Parathyroid adenoma (tissue), 2 donors: ENCODE measurements around the gene IFI27.

ENCODE experiments used
- H2AFZ ChIP-seq: fragments of 300-600 bp; sonication (generic); one replicate; pipeline ENCODE4 v1.7.0; 2017; ENCODE audit warnings: antibody characterized with exemption, mild to moderate bottlenecking
- H3K27ac ChIP-seq: fragments of 300-600 bp; sonication (generic); one replicate; pipeline ENCODE4 v1.7.0; 2017
- H3K27me3 ChIP-seq: fragments of 300-600 bp; sonication (generic); one replicate; pipeline ENCODE4 v1.7.0; 2017; ENCODE audit warnings: low read length; ENCODE audit not compliant: control insufficient read depth, insufficient read depth
- H3K36me3 ChIP-seq: fragments of 300-600 bp; sonication (generic); one replicate; pipeline ENCODE4 v1.7.0; 2017; ENCODE audit warnings: low read length; ENCODE audit not compliant: control insufficient read depth, insufficient read depth
- H3K4me1 ChIP-seq: fragments of 300-600 bp; sonication (generic); one replicate; pipeline ENCODE4 v1.7.0; 2017; ENCODE audit warnings: control low read depth
- H3K4me2 ChIP-seq: fragments of 300-600 bp; sonication (generic); one replicate; pipeline ENCODE4 v1.7.0; 2017; ENCODE audit warnings: low read length
- H3K4me3 ChIP-seq: fragments of 300-600 bp; sonication (generic); one replicate; pipeline ENCODE4 v1.7.0; 2017; ENCODE audit warnings: low read depth, low read length
- H3K79me2 ChIP-seq: fragments of 300-600 bp; sonication (generic); one replicate; pipeline ENCODE4 v1.7.0; 2017; ENCODE audit warnings: control low read depth
- H3K9ac ChIP-seq: fragments of 300-600 bp; sonication (generic); one replicate; pipeline ENCODE4 v1.7.0; 2017; ENCODE audit warnings: mild to moderate bottlenecking
- H3K9me3 ChIP-seq: fragments of 300-600 bp; sonication (generic); one replicate; pipeline ENCODE4 v1.7.0; 2017; ENCODE audit warnings: low read length; ENCODE audit not compliant: control insufficient read depth
- CTCF ChIP-seq: fragments of 300-600 bp; sonication (generic); IDR thresholded peaks from one replicate; pipeline ENCODE4 v1.7.0; 2017; ENCODE audit warnings: antibody characterized with exemption, mild to moderate bottlenecking
- donor health status: primary hyperparathyroidism.

Gene IFI27

GRCh38 chr14:94080621-94081385, 29.7 kb upstream of the IFI27 start, which contains the start of the genes DDX24 and IFI27L1:
TSS of gene DDX24 (minus strand) at chr14:94081202. CDS start at chr14:94079742, 1,460 bp downstream.
TSS of gene IFI27L1 (plus strand) at chr14:94081310. CDS start at chr14:94096938, 15,628 bp downstream.
- H3K9me3 ChIP-seq, result no peaks in the 10 kb centered on the region
- no peaks in the 10 kb centered on the region for H3K27me3 ChIP-seq
- H3K4me1 ChIP-seq, result peaks cover 16% of the 10 kb centered on the region
- H3K79me2 ChIP-seq, result peaks cover 45% of the 10 kb centered on the region
- H3K4me2 ChIP-seq, result peak within 1 kb of the TSS; percentile 88
- TF ChIP-seq CTCF, result no peak
- peak within 1 kb of the TSS; percentile 83 for H3K27ac ChIP-seq
- H3K4me3 ChIP-seq, result peak within 1 kb of the TSS; percentile 90
- H2AFZ ChIP-seq, result peak within 1 kb of the TSS; percentile 87
- no peaks in the 10 kb centered on the region for H3K36me3 ChIP-seq
- peak within 1 kb of the TSS; percentile 6 for H3K9ac ChIP-seq

GRCh38 chr14:94081386-94081820, 29.1 kb upstream of the IFI27 start:
- peak overlapping the region; percentile 87 for H2AFZ ChIP-seq
- no peaks in the 10 kb centered on the region for H3K9me3 ChIP-seq
- peaks cover 39% of the 10 kb centered on the region for H3K79me2 ChIP-seq
- no peaks in the 10 kb centered on the region for H3K36me3 ChIP-seq
- H3K4me2 ChIP-seq, result peak overlapping the region; percentile 88
- H3K27ac ChIP-seq, result peak overlapping the region; percentile 83
- TF ChIP-seq CTCF, result no peak
- peak overlapping the region; percentile 90 for H3K4me3 ChIP-seq
- H3K27me3 ChIP-seq, result no peaks in the 10 kb centered on the region
- H3K9ac ChIP-seq, result no peak overlapping the region
- H3K4me1 ChIP-seq, result peaks cover 12% of the 10 kb centered on the region

- Histone ChIP-seq H3K4me1 (no peaks in the 10 kb centered on the region), H2AFZ (no peak overlapping the region), H3K36me3 (no peaks in the 10 kb centered on the region), H3K4me3 (no peak overlapping the region), H3K9me3 (no peaks in the 10 kb centered on the region), H3K79me2 (no peaks in the 10 kb centered on the region), H3K27me3 (no peaks in the 10 kb centered on the region), H3K4me2 (no peak overlapping the region), H3K27ac (no peak overlapping the region), H3K9ac (no peak overlapping the region)
- no peak for TF ChIP-seq CTCF
Measured at GRCh38 chr14:94087891-94088290, 22.6 kb upstream of the IFI27 start.

GRCh38 chr14:94088516-94088915, 22.0 kb upstream of the IFI27 start:
- Histone ChIP-seq H2AFZ (no peak overlapping the region), H3K79me2 (no peaks in the 10 kb centered on the region), H3K9me3 (no peaks in the 10 kb centered on the region), H3K4me3 (no peak overlapping the region), H3K9ac (no peak overlapping the region), H3K27me3 (no peaks in the 10 kb centered on the region), H3K4me1 (no peaks in the 10 kb centered on the region), H3K4me2 (no peak overlapping the region), H3K36me3 (no peaks in the 10 kb centered on the region), H3K27ac (no peak overlapping the region)
- TF ChIP-seq CTCF, result no peak
